ACC112 (cell line): Measurements from ENCODE around the gene WASHC2A.
"Not testable (repeated sequence)": the region's sequence is repeated elsewhere in the genome, so short reads cannot be mapped to it uniquely, and the experiment has no call there.

ENCODE experiments used
- H2AFZ ChIP-seq: fragments of 200-600 bp; sonication (generic); one replicate; pipeline ENCODE4 v1.6.0; 2017; ENCODE audit warnings: antibody characterized with exemption, low read length; ENCODE audit not compliant: unreplicated experiment
- H3K27ac ChIP-seq: fragments of 200-600 bp; sonication (generic); 2 replicates; pipeline ENCODE4 v1.5.1; 2014; ENCODE audit warnings: low read depth, mild to moderate bottlenecking, antibody characterized with exemption, low read length, moderate library complexity
- H3K27me3 ChIP-seq: fragments of 200-600 bp; sonication (generic); 2 replicates; pipeline ENCODE4 v1.6.1; 2014; ENCODE audit warnings: mild to moderate bottlenecking, antibody characterized with exemption, low read length, moderate library complexity, mixed read lengths; ENCODE audit not compliant: insufficient read depth
- H3K36me3 ChIP-seq: fragments of 200-600 bp; sonication (generic); 2 replicates; pipeline ENCODE4 v1.6.1; 2016; ENCODE audit warnings: mild to moderate bottlenecking, antibody characterized with exemption, low read length, moderate library complexity, mixed read lengths; ENCODE audit not compliant: insufficient read depth
- H3K4me1 ChIP-seq: fragments of 200-600 bp; sonication (generic); one replicate; pipeline ENCODE4 v1.6.1; 2016; ENCODE audit warnings: low read length, mixed read lengths; ENCODE audit not compliant: insufficient read depth, unreplicated experiment, control insufficient read depth
- H3K4me3 ChIP-seq: fragments of 200-600 bp; sonication (generic); 2 replicates; pipeline ENCODE4 v1.5.1; 2014; ENCODE audit warnings: mild to moderate bottlenecking, low read depth, low read length
- H3K79me2 ChIP-seq: fragments of 200-600 bp; sonication (generic); one replicate; pipeline ENCODE4 v1.6.0; 2016; ENCODE audit warnings: low read length; ENCODE audit not compliant: control insufficient read depth, unreplicated experiment, insufficient read depth

Gene WASHC2A

DNA sequence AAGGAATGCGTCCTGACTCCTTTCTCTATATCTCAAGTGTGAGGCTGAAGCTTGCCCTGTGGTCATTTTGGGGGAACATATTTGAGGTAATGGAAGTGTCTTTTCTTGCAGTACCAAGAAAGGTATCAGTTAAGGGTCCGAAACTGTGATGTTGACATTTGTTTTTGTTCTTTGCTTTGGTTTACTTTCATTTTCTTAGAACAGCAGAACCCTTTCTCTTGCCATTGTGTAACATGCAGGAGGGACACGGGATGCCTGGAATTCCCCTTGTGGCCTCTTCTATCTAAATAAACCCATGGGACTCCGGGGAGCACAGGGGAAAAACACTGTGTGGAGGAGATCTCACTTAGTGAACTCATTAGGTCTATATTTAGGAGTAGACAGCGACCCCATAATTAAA lies 34.5 kb downstream of the WASHC2A start:
- Histone ChIP-seq H3K4me3 (peak overlapping the region; percentile 27; the same call in 1 of the 2 replicates), H2AFZ (peak overlapping the region; percentile 50), H3K27ac (peak overlapping the region; percentile 85)
- H3K27me3 ChIP-seq, H3K79me2 ChIP-seq, H3K4me1 ChIP-seq, H3K36me3 ChIP-seq: not testable (repeated sequence)

- not testable (repeated sequence) for H2AFZ ChIP-seq, H3K27me3 ChIP-seq, H3K36me3 ChIP-seq, H3K4me3 ChIP-seq, H3K79me2 ChIP-seq, H3K27ac ChIP-seq, H3K4me1 ChIP-seq
These were observed 41.4 kb downstream of the WASHC2A start for GRCh38 chr10:50108999-50109698.

- not testable (repeated sequence) for H3K27me3 ChIP-seq, H3K4me1 ChIP-seq, H3K27ac ChIP-seq, H3K4me3 ChIP-seq, H3K36me3 ChIP-seq, H3K79me2 ChIP-seq, H2AFZ ChIP-seq
These were observed 44.8 kb downstream of the WASHC2A start for GRCh38 chr10:50112419-50113112.

DNA sequence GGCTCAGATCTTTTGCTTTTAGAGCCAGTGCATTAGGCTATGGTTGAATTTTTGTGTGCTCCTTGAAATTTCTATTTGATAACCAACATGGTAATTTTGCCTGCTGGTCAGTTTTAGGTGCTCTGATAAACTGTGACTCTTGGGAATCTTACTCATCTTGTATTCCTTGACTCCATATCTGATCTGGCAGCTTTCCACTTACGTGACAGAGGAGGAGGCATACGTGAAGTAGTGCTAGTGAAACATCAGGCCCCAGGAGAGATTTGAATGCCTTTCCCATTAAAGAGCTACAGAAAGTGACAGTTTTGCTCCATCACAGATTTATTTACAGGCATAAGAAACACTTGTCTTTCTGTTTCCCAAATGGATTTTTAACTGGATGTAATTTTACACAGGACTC lies 59.0 kb downstream of the WASHC2A start:
- H3K27ac ChIP-seq, H3K36me3 ChIP-seq, H3K4me1 ChIP-seq, H3K4me3 ChIP-seq, H3K27me3 ChIP-seq, H2AFZ ChIP-seq, H3K79me2 ChIP-seq: not testable (repeated sequence)

DNA sequence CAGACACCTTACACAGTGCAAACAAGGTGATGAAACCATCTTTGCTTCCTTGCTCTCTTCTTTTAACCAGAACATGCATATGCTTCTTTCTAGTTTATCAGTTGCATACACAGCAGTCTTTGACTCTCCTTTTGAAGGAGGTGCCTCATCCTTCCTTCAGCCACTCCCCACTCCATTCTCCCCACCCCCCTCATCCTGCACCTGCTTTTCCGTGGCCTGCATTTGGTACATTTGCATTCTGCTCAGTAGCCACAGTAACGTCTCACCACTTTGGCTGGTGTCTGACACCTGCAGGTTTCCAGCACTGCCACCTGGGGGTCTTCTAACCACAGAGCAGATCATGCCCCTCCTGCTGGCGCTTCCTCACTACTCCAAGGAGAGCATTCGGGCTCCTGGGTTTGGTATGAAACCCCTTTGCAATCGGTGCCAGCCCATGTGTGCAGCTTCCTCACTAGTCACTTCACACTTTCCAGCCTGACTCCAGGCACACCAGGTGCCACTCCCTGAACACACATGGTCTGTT lies 60.1 kb downstream of the WASHC2A start:
- H3K27ac ChIP-seq, H3K4me1 ChIP-seq, H3K36me3 ChIP-seq, H2AFZ ChIP-seq, H3K4me3 ChIP-seq, H3K27me3 ChIP-seq, H3K79me2 ChIP-seq: not testable (repeated sequence)

DNA sequence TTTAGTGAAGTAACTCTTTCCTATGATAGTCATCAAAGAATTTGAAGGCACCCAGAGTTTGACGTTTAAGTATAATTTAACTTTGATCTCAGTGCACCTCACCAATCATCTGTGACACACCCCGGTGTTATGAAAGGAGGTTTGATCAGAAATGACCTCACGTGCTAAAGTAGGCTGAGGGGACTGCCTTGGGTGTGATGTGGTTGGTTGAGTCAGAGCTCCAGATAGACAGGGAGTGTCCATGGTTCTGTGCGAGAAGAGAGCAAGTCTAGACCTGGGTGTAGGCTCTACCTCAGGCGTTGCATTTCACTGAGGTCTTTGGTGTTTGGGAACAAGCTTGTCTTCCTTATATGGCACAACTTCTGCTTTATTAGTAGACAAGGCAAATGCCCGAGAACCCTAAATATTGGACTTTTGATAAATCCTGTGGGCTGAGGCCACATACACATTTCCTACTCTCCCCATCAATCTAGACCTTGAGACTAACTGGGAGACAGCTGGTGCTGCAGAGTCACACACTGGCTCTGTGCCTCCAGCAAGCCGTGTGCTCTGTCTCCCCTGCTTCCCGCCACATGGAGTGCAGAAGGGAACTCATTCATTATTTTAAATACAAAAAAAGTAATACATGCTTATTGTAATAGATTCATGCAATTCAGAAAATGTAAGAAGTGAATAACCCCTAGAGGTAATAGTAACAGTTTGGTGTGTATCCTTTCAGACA lies 63.7 kb downstream of the WASHC2A start:
- not testable (repeated sequence) for H3K4me3 ChIP-seq, H2AFZ ChIP-seq, H3K36me3 ChIP-seq, H3K27ac ChIP-seq, H3K79me2 ChIP-seq, H3K27me3 ChIP-seq, H3K4me1 ChIP-seq

GRCh38 chr10:50132322-50132721 lies 64.6 kb downstream of the WASHC2A start:
- H3K4me1 ChIP-seq, H3K79me2 ChIP-seq, H3K27ac ChIP-seq, H3K27me3 ChIP-seq, H3K4me3 ChIP-seq, H3K36me3 ChIP-seq, H2AFZ ChIP-seq: not testable (repeated sequence)

- not testable (repeated sequence) for H3K27ac ChIP-seq, H3K4me1 ChIP-seq, H3K79me2 ChIP-seq, H2AFZ ChIP-seq, H3K36me3 ChIP-seq, H3K27me3 ChIP-seq, H3K4me3 ChIP-seq
These were observed 65.1 kb downstream of the WASHC2A start for GRCh38 chr10:50132841-50133240.

DNA sequence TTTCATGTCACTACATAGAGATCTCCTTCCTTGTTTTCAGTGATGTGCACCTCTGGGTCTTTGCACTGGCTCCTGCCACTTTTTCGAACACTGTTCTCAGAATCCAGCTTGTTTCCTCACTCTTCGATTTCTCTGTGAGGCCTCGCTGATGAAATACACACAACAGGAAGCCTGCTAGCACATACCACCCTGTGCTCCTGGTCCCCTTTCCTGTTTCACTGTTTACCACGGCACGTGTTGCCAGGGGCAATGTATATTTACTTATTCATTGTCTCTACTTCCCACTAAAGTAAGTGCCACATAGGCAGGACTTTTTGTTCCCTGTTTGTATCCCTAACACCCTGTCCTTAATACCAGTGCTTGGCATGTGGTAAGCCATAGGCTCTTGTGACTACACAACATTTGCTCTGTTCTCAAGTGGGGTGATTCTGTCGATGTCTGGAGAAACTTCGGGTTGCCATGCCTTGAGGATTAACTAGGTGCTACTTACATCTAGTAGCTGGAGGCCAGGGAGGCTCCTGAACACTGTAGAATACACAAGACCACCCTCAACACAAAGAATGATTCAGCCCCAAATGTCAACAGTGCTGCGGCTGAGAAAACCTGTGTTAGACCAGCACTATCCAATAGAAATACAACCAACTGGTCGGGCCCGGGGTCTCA lies 75.9 kb downstream of the WASHC2A start:
- H3K4me1 ChIP-seq, H3K79me2 ChIP-seq, H3K4me3 ChIP-seq, H3K36me3 ChIP-seq, H3K27me3 ChIP-seq, H2AFZ ChIP-seq, H3K27ac ChIP-seq: not testable (repeated sequence)

DNA sequence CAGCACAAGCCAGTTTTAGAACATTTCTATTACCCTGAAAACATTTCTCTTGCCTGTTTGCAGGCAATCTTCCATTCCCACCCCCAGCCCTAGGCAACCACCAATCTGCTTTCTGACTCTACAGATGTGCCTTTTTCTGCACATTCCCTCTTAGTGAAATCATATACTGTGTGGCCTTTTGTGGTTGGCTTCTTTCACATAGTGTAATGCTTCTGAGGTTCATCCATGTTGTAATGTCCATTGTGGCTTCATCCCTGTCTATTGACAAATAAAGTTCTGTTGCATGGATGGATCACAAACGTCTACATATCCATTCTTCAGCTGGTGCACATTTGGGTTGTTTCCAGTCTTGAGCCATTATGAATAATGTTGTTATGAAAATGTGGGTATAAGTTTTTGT lies 77.8 kb downstream of the WASHC2A start:
- H3K4me1 ChIP-seq, H3K27ac ChIP-seq, H3K79me2 ChIP-seq, H2AFZ ChIP-seq, H3K4me3 ChIP-seq, H3K27me3 ChIP-seq, H3K36me3 ChIP-seq: not testable (repeated sequence)
